GM12864 (cell line): ENCODE measurements around the gene HSPA12A.

Source experiments
- DNase-seq: peaks from one replicate; pipeline ENCODE4 v3.0.0-alpha.2; 2011; ENCODE audit warnings: low read depth
- H3K4me3 ChIP-seq: 2 replicates; pipeline ENCODE4 v1.5.1; 2011; ENCODE audit warnings: mild to moderate bottlenecking, low read depth, low read length, control low read depth
- TF ChIP-seq, protein P1 (sequence below): IDR thresholded peaks from 2 replicates; pipeline ENCODE4 v1.5.1; 2011; ENCODE audit warnings: low read depth, mild to moderate bottlenecking, moderate library complexity, low read length, control low read depth, inconsistent platforms; ENCODE audit errors: missing control alignments

HSPA12A gene

DNA sequence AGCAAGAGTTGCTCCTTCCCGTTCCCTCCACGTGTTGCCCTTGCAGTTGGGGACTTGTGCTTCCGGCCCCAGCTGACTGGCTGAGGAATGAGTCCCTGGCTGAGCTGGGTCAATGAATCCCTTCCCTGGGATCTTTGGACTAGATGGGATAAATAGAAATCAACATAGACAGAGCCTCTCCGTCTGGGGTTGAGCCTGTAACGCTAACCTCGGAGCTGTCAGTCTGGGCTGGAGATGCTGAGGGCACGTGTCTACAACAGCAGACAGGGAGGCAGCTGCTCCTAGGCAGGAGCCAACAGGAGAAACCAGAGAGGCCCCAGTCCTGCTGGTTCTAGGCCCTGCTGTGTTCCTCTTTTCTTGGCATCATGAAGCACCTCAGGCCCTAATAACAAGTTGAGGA, 42.3 kb upstream of the HSPA12A start:
- no peak overlapping the region for H3K4me3 ChIP-seq
- no peak for DNase-seq
- TF ChIP-seq, protein P1, sequence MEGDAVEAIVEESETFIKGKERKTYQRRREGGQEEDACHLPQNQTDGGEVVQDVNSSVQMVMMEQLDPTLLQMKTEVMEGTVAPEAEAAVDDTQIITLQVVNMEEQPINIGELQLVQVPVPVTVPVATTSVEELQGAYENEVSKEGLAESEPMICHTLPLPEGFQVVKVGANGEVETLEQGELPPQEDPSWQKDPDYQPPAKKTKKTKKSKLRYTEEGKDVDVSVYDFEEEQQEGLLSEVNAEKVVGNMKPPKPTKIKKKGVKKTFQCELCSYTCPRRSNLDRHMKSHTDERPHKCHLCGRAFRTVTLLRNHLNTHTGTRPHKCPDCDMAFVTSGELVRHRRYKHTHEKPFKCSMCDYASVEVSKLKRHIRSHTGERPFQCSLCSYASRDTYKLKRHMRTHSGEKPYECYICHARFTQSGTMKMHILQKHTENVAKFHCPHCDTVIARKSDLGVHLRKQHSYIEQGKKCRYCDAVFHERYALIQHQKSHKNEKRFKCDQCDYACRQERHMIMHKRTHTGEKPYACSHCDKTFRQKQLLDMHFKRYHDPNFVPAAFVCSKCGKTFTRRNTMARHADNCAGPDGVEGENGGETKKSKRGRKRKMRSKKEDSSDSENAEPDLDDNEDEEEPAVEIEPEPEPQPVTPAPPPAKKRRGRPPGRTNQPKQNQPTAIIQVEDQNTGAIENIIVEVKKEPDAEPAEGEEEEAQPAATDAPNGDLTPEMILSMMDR, result no peak

DNA sequence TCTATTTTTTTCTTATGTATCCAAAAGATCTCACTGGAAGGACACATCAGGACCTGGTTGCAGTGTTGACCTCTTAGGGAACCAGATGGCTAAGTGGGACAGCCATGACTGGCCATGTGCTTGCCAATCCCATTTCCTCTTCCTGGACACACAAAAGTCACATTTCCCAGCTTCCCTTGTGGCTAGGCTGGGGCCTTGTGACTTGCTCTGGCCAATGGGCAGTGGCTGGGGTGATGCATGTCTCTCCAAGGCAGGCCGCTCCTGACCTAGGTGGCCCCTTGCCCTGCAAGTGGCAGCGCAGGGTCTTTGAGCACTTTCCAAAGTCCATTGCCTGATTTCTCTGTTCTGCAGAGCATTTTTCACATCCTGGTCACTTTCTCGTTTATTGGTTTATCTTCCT, 41.7 kb upstream of the HSPA12A start:
- DNase-seq, result no peak
- TF ChIP-seq, protein P1, result no peak

DNA sequence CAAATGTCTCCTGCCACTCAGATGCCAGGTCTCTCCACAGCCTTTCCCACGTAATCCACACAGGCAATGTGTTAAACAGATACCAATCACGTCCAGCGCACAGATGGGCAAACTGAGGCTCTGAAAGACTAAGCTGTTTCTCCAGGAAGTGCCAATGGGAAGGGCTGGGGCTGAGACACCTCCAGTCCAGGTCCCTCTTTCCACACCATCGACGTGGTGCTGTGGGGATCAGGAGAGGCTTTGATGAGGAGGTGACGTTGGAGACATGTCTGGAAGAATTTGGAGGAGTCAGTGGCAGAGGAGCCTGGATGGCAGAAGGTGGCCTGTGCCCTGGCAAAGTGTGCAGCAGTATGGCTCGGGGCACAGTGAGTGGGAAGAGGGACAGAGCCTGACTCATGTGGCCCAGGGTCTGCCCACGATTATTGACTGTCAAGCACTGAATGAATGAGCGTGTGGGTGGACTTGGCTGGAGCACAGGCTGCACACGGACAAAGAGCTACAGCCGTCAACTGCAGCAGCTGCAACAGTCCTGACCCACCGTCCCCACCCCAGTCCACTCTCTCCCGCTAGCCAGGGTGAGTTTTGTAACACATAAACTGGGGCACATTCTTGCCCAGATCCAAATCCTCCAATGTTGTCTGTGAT, 40.8 kb upstream of the HSPA12A start:
- DNase-seq, result no peak
- TF ChIP-seq, protein P1, result no peak
- H3K4me3 ChIP-seq, result no peak overlapping the region

More for the DNA sequence above, 41.7 kb upstream of the HSPA12A start:
- no peak overlapping the region for H3K4me3 ChIP-seq

DNA sequence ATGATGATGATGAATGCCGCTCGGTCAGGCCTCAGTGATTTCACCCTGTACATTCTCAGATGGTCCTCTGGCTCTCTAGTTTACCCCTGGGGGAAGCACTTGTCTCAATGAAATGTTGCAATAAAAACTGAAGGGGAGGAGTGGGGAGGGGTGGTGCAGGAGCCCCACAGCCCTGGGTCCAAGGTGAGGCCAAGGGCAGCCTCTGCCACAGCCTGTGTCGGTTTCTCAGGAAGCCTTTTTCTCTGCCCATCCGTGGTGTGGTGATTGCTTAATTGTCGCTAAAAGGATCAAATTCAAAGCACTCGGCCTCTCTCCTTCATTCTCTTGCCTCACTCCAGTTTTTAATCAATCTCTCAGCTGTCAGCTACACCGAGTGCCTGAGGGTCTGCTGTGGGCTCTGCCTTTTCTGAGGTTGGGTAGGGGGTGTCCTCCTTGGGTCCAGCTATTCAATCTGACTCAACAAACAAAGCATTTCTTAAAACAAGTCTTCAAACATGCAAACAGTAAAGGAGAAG, 39.1 kb upstream of the HSPA12A start:
- no peak overlapping the region for H3K4me3 ChIP-seq
- TF ChIP-seq, protein P1, result no peak
- DNase-seq, result no peak

DNA sequence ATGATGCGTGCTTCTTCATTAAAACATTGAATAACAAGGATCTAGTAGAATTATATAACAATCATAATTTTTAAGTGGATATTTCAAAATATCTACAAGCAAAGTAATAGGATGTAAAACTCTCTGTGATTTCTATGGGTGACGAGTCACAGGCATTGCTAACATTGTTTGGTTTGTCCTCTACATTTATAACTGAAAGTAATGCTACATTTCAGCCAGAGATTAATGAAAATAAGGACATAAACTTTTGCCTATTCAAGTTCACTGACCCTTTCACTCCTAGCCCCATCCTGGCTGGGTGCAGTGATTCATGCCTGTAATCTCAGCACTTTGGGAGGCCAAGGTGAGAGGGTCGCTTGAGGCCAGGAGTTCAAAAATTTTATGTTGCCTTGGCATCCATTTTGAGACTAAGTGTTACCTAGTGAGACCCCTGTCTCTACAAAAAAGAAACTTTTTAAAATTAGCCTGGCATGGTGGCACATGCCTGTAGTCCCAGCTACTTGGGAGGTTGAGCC, 38.4 kb upstream of the HSPA12A start:
- no peak overlapping the region for H3K4me3 ChIP-seq
- DNase-seq, result no peak
- TF ChIP-seq, protein P1, result no peak

DNA sequence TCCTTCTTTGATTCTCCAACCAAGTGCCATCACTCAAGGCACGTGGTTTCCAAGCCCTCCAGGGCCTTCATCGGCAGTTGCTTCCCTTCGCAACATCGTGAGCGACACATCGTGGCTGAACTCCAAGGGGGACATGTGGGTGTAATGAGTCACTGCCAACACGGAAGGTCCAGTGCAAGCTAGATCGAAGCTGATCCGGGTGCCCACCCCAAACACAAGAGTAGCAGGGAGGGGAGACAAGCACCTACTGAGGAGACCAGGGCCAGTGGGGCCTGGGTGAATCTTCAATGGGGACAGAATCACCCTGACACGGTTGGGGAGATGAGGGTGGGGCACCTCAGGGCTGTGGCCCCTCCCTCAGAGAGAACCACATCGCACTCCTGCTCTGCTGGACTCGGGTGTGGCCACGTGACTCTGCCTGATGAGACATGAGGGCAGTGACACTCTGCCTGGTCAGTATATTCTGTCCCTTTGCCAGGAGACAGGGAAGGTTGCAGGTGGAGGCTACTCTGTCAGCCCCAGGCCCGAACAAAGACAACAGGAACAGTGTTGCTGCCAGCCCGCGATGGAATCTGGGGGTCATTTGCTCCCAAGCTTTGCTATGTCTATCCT, 36.8 kb upstream of the HSPA12A start:
- TF ChIP-seq, protein P1, result no peak
- DNase-seq, result no peak
- H3K4me3 ChIP-seq, result no peak overlapping the region
